Immature natural killer cell (primary cell): ENCODE results near the gene PPDPF. TPM values are rescaled to one million over a fixed set of nuclear protein-coding genes. Genes with fewer than 3 reads are reported as not detected.

Experiments used
- DNase-seq, 3 donors: peaks; one replicate each; pipeline ENCODE4 v3.0.0; 2022; ENCODE audit warnings: mixed read lengths in 1 of 3
- H3K27ac Mint-ChIP-seq, 6 donors: one replicate each; pipeline ENCODE4 v1.8.0; 2020; ENCODE audit warnings: mixed read lengths in 6 of 6, mild to moderate bottlenecking in 5 of 6, inconsistent platforms in 4 of 6, moderate library complexity in 3 of 6
- H3K27me3 Mint-ChIP-seq, 3 donors: one replicate each; pipeline ENCODE4 v1.8.0; 2020 to 2021; ENCODE audit warnings: low read depth in 3 of 3, mild to moderate bottlenecking in 3 of 3, mixed read lengths in 3 of 3, moderate library complexity in 3 of 3, inconsistent platforms in 1 of 3
- H3K36me3 Mint-ChIP-seq, 3 donors: one replicate each; pipeline ENCODE4 v1.8.0; 2020; ENCODE audit warnings: mixed read lengths in 3 of 3, inconsistent platforms in 2 of 3, mild to moderate bottlenecking in 2 of 3
- H3K4me1 Mint-ChIP-seq, 2 donors: one replicate each; pipeline ENCODE4 v1.8.0; 2020; ENCODE audit warnings: inconsistent platforms in 2 of 2, mild to moderate bottlenecking in 2 of 2, mixed read lengths in 2 of 2, moderate library complexity in 1 of 2
- H3K4me3 Mint-ChIP-seq, 5 donors: one replicate each; pipeline ENCODE4 v1.8.0; 2020; ENCODE audit warnings: mild to moderate bottlenecking in 5 of 5, mixed read lengths in 5 of 5, inconsistent platforms in 3 of 5, moderate library complexity in 3 of 5
- H3K9me3 Mint-ChIP-seq, 6 donors: one replicate each; pipeline ENCODE4 v1.8.0; 2020; ENCODE audit warnings: mild to moderate bottlenecking in 6 of 6, mixed read lengths in 6 of 6, inconsistent platforms in 4 of 6, moderate library complexity in 3 of 6
- polyA plus RNA-seq, 3 donors: library from polyadenylated mRNA; unstranded; fragments of 300-500 nt; fragmentation: Illumina TruSeq; gene quantifications; one replicate each; pipeline ENCODE4 v1.2.3, GENCODE V29; 2021

PPDPF gene
- polyA plus RNA-seq, 3 donors from 2014 or later = 14.9 to 84.3 (median 41.9) TPM

- no peak overlapping the region for H3K27ac Mint-ChIP-seq
These were observed 6.6 kb downstream of the PPDPF start for GRCh38 chr20:63527184-63527583.

GRCh38 chr20:63529180-63529860 is 8.8 kb downstream of the PPDPF start:
- H3K27ac Mint-ChIP-seq = peak overlapping the region in 1 of 6 donors; percentile 49
- no peaks in the 10 kb centered on the region for H3K9me3 Mint-ChIP-seq
- no peak overlapping the region for H3K4me3 Mint-ChIP-seq
- no peak for DNase-seq
- peaks cover 2 to 6% (median 4%) of the 10 kb centered on the region in 3 donors for H3K27me3 Mint-ChIP-seq
- H3K36me3 Mint-ChIP-seq = no peaks in the 10 kb centered on the region
- no peaks in the 10 kb centered on the region for H3K4me1 Mint-ChIP-seq

More at GRCh38 chr20:63527184-63527583, 6.6 kb downstream of the PPDPF start:
- no peak for DNase-seq
- Mint-ChIP-seq H3K4me3 (no peak overlapping the region), H3K27me3 (peaks cover 2 to 7% (median 6%) of the 10 kb centered on the region in 3 donors), H3K36me3 (peaks cover 0 to 7% (median 3%) of the 10 kb centered on the region in 3 donors), H3K4me1 (peaks cover 0 to 8% of the 10 kb centered on the region in 2 donors), H3K9me3 (peaks cover 0 to 2% (median 0%) of the 10 kb centered on the region in 6 donors)

GRCh38 chr20:63529861-63530787 is 9.6 kb downstream of the PPDPF start:
- Mint-ChIP-seq H3K4me1 (no peaks in the 10 kb centered on the region), H3K27me3 (peaks cover 2 to 6% (median 4%) of the 10 kb centered on the region in 3 donors)

GRCh38 chr20:63530788-63531160 is 10.2 kb downstream of the PPDPF start:
- H3K36me3 Mint-ChIP-seq = no peaks in the 10 kb centered on the region
- no peak overlapping the region for H3K27ac Mint-ChIP-seq
- no peaks in the 10 kb centered on the region for H3K9me3 Mint-ChIP-seq
- H3K4me1 Mint-ChIP-seq = no peaks in the 10 kb centered on the region
- DNase-seq = no peak
- no peak overlapping the region for H3K4me3 Mint-ChIP-seq
- peaks cover 2 to 6% (median 4%) of the 10 kb centered on the region in 3 donors for H3K27me3 Mint-ChIP-seq

More at GRCh38 chr20:63529861-63530787, 9.6 kb downstream of the PPDPF start:
- no peak overlapping the region for H3K27ac Mint-ChIP-seq
- no peaks in the 10 kb centered on the region for H3K36me3 Mint-ChIP-seq
- no peak for DNase-seq
- no peak overlapping the region for H3K4me3 Mint-ChIP-seq
- no peaks in the 10 kb centered on the region for H3K9me3 Mint-ChIP-seq

- no peaks in the 10 kb centered on the region for H3K36me3 Mint-ChIP-seq
- peak overlapping the region in 1 of 5 donors; percentile 7 for H3K4me3 Mint-ChIP-seq
- peak overlapping the region in 1 of 6 donors; percentile 3 for H3K27ac Mint-ChIP-seq
- no peaks in the 10 kb centered on the region for H3K9me3 Mint-ChIP-seq
- H3K27me3 Mint-ChIP-seq = peaks cover 2 to 7% (median 3%) of the 10 kb centered on the region in 3 donors
- peaks cover 0 to under 1% of the 10 kb centered on the region in 2 donors for H3K4me1 Mint-ChIP-seq
- no peak for DNase-seq
These were observed 11.3 kb downstream of the PPDPF start for GRCh38 chr20:63531686-63532448.

GRCh38 chr20:63532449-63532971 is 11.9 kb downstream of the PPDPF start:
- Mint-ChIP-seq H3K4me1 (peaks cover 0 to 2% of the 10 kb centered on the region in 2 donors), H3K9me3 (no peaks in the 10 kb centered on the region), H3K27ac (no peak overlapping the region), H3K27me3 (peaks cover 2 to 9% (median 3%) of the 10 kb centered on the region in 3 donors), H3K36me3 (no peaks in the 10 kb centered on the region), H3K4me3 (no peak overlapping the region)
- no peak for DNase-seq

GRCh38 chr20:63533388-63533787 is 12.8 kb downstream of the PPDPF start:
- Mint-ChIP-seq H3K27ac (no peak overlapping the region), H3K4me3 (no peak overlapping the region), H3K4me1 (peaks cover 0 to 4% of the 10 kb centered on the region in 2 donors), H3K9me3 (no peaks in the 10 kb centered on the region), H3K27me3 (peaks cover 2 to 9% (median 3%) of the 10 kb centered on the region in 3 donors), H3K36me3 (no peaks in the 10 kb centered on the region)
- no peak for DNase-seq

GRCh38 chr20:63533871-63534393 is 13.4 kb downstream of the PPDPF start:
- Mint-ChIP-seq H3K36me3 (no peaks in the 10 kb centered on the region), H3K4me1 (peaks cover 0 to 4% of the 10 kb centered on the region in 2 donors), H3K27ac (no peak overlapping the region), H3K27me3 (peaks cover under 1 to 8% (median 2%) of the 10 kb centered on the region in 3 donors), H3K4me3 (no peak overlapping the region), H3K9me3 (no peaks in the 10 kb centered on the region)
- no peak for DNase-seq

- Mint-ChIP-seq H3K36me3 (no peaks in the 10 kb centered on the region), H3K4me3 (no peak overlapping the region), H3K9me3 (no peaks in the 10 kb centered on the region), H3K4me1 (peaks cover 0 to 4% of the 10 kb centered on the region in 2 donors), H3K27ac (no peak overlapping the region), H3K27me3 (peaks cover 0 to 7% (median 2%) of the 10 kb centered on the region in 3 donors)
- no peak for DNase-seq
These were observed 13.9 kb downstream of the PPDPF start for GRCh38 chr20:63534427-63534830.

- Mint-ChIP-seq H3K27me3 (peaks cover 2 to 7% (median 3%) of the 10 kb centered on the region in 3 donors), H3K36me3 (no peaks in the 10 kb centered on the region), H3K4me1 (peaks cover 0 to 4% of the 10 kb centered on the region in 2 donors), H3K4me3 (no peak overlapping the region), H3K27ac (no peak overlapping the region), H3K9me3 (no peaks in the 10 kb centered on the region)
- DNase-seq = no peak
These were observed 14.5 kb downstream of the PPDPF start for GRCh38 chr20:63534831-63535651.

GRCh38 chr20:63536241-63536977 is 15.8 kb downstream of the PPDPF start:
- H3K4me3 Mint-ChIP-seq = no peak overlapping the region
- H3K9me3 Mint-ChIP-seq = no peaks in the 10 kb centered on the region
- H3K27ac Mint-ChIP-seq = no peak overlapping the region
- H3K27me3 Mint-ChIP-seq = peaks cover 2 to 7% (median 3%) of the 10 kb centered on the region in 3 donors
- no peaks in the 10 kb centered on the region for H3K36me3 Mint-ChIP-seq
- no peak for DNase-seq
- H3K4me1 Mint-ChIP-seq = peaks cover 0 to 4% of the 10 kb centered on the region in 2 donors

- no peak for DNase-seq
These were observed 16.5 kb downstream of the PPDPF start, which contains the start of gene PTK6 for GRCh38 chr20:63536997-63537524. Gene PTK6 (minus strand): TSS chr20:63537376. CDS start chr20:63537314, 62 bp downstream.

More at GRCh38 chr20:63536997-63537524, 16.5 kb downstream of the PPDPF start, which contains the start of gene PTK6:
- H3K9me3 Mint-ChIP-seq = no peaks in the 10 kb centered on the region
- peak within 1 kb of the TSS; percentile 21 to 84 (median 67) for H3K27ac Mint-ChIP-seq
- peaks cover 0 to 4% (median 3%) of the 10 kb centered on the region in 3 donors for H3K27me3 Mint-ChIP-seq
- H3K4me1 Mint-ChIP-seq = peaks cover 0 to 4% of the 10 kb centered on the region in 2 donors
- peak within 1 kb of the TSS; percentile 69 to 81 (median 77) for H3K4me3 Mint-ChIP-seq
- H3K36me3 Mint-ChIP-seq = no peaks in the 10 kb centered on the region
